GM21381 (cell line): ENCODE measurements around the gene LPP.
"Not testable (repeated sequence)": the region's sequence is repeated elsewhere in the genome, so short reads cannot be mapped to it uniquely, and the experiment has no call there.

Experiments used
- ATAC-seq: cut with Tn5 transposase; IDR thresholded peaks from one replicate; pipeline ENCODE4 v1.9.1; 2021; ENCODE audit warnings: mild to moderate bottlenecking, moderate library complexity; ENCODE audit not compliant: unreplicated experiment

LPP gene

GRCh38 chr3:188421836-188422540 lies 268.0 kb downstream of the LPP start:
- peak; percentile 100 for ATAC-seq

- not testable (repeated sequence) for ATAC-seq
These were observed 274.0 kb downstream of the LPP start for GRCh38 chr3:188427981-188428380.

DNA sequence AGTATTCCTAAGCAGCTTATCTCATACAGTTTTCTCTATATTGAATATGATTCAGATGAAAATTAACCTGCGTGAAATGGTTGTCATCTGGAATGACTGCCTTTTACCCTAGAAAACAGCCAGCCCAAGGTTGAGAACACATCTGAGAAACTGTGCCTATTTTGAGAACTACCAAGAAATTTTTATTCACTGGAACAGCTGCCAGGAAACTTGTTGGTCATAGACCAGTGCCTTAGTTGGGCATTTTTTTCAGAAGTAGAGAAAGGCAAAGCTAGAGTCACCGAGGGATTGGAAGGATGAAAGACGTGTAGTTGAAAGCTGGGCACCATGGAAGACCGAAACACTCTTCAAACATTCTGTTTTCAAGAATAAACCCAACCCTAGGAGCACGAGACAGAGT lies 277.1 kb downstream of the LPP start:
- no peak for ATAC-seq

- no peak for ATAC-seq
These were observed 277.6 kb downstream of the LPP start for GRCh38 chr3:188431553-188431952.

DNA sequence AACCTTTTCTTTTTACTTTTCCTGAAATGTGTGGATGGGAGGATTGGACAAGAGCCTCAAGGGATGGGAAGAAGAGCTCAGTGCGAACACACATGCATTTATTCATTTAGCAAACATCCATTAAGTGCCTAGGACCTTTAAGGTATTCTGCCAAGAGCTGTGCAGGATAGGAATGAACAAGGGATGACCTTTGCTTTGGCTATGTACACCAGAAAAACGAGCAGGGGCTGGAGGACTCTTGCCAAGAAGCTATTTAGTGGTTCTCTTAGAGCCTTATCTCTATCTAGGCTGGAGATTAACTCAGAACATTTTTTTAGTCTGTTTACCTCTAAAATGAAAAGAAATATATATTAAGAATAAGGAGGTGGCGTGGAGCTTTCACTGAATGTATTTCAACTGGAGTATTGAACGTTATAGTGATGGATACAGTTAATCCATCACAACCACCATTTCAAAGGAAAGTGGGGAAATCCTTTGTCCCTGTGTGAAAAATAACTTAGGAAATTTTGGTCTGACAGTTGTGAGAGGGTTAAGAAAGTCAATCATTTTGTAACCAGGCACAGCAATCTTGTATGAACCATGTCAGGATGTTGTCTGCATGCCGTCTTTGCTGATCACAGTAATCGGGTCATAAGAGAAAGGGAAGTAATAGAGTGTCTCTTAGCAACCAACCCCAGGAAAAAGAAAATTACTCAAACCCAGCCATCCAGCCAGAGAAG lies 279.0 kb downstream of the LPP start:
- ATAC-seq, result no peak

- ATAC-seq, result no peak
These were observed 279.7 kb downstream of the LPP start for GRCh38 chr3:188433521-188434150.

DNA sequence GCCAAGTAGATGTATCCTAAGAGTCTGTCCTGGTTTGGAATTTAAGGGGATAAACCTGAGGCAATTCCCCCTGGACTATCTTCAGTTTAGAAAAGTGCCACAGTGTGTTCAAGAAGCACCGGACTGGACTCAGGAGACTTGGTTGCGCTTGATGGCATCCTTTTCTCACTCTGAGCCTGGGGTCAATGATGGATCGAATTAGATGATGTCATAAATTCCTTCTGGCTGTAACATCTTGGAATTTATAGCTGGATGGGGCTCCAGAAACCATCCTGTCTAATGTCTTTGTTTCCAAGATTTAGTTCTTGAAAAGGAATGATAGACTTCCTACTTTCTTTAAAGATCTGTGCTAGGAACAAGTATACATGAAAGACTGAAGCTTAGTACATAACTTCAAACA lies 280.6 kb downstream of the LPP start:
- no peak for ATAC-seq

GRCh38 chr3:188435266-188435665 lies 281.3 kb downstream of the LPP start:
- ATAC-seq, result no peak

DNA sequence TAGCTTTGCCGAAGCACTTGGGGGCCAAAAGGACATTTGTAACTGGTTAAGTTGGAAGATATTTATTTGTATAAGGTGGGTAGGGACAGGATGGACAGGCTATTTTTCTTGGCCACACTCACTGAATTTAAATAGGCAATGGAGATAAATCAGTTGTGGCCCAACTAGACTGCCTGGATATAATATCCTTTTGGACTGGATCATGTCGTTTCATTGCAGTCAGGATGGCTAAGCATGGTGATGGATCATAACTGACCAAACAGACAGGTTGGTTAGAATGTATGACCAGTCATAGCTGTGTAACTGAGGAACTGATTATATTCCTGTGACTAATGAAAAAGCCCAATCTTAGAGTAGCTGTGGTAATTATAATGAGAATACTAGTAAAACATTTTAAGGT lies 284.0 kb downstream of the LPP start:
- ATAC-seq, result no peak

- peak; percentile 72 for ATAC-seq
These were observed 285.1 kb downstream of the LPP start for GRCh38 chr3:188439080-188439479.

GRCh38 chr3:188440340-188440972 lies 286.5 kb downstream of the LPP start:
- no peak for ATAC-seq

DNA sequence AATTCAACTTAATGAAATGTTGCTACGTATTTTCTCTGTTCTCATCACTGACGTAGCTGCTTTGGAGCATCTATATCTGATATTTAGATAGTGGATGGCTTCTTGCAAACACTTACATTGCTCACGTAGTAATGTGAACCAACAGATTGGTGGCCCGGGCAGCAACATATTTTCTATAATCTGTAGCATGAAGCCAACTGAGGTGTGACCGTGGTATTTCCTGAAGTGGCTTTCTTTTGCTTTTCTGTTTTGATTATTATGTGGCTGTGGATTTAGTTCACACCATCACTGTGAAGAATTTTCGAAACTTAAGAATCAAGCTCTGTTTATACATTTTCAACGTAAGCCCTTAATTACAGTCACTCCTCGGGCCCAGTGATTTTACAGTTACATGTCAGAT lies 288.5 kb downstream of the LPP start:
- ATAC-seq, result no peak

GRCh38 chr3:188445175-188445574 lies 291.2 kb downstream of the LPP start:
- ATAC-seq, result not testable (repeated sequence)

DNA sequence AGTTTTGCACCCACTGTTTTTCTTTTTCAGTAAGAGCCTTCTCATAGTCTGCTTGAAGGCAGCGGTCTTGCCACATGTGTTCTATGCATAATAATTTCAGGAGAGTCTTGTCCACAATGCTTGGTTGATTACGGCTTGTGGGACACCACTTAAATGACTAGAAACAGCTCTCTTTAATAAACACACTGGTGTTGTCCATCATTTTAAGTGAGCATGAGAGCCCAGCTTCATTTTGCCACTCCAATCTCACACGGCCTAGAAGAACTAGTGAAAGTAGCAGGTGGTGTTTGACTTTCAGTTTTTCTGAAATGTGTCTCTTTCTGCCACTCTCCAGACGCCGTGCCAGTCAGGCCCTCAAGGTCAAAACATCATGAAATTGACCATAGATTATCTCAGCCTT lies 292.1 kb downstream of the LPP start:
- peak; percentile 66 for ATAC-seq

- peak; percentile 60 for ATAC-seq
These were observed 292.8 kb downstream of the LPP start for GRCh38 chr3:188446766-188447165.

- no peak for ATAC-seq
These were observed 294.9 kb downstream of the LPP start for GRCh38 chr3:188448813-188449212.

DNA sequence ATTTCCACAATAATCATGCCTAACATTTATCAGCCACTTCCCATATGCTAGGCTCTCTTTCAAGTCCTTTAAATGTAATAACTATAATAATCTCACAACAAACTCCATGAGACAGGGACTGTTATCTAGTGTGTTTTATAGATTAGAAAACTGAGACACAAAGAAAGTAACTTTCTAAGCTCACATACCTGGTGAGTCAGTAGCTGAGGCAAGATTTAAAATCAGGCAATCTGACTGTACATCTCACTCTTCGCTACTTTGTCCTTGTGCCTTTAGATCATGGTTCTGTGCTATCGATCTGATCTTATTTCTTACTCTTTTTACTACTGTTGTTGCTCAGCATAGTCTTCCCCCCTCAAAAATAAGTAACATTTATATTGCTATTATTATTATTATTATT lies 295.5 kb downstream of the LPP start:
- ATAC-seq, result no peak

DNA sequence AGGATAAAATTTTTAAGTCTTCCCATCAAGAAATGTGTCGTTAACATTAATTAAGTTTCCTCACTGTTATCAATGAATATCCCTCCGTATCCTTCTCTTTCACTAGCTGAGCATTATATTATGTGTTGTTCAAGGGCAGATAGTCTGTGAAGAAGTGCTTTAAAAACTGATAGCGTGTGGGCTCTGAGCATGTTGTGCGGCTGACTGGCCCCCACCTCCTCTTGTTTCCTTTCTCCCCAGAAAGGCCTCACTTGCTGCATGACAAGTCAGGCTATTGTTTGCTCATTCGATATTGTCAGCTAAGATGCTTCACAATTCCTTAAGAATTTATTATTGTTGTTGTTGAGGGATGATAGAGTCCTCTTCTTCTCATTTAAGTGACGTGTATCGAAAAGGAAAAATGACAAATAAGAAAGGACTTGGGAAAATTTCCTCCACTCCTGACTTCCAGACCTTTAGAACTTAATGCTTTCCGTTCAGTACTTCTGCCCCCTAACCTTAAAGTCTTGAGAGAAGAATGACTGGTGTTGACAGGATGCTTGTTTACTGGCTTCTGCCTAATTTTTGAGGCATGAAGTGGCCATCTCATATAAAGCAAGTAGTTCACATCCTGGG lies 298.3 kb downstream of the LPP start:
- no peak for ATAC-seq

DNA sequence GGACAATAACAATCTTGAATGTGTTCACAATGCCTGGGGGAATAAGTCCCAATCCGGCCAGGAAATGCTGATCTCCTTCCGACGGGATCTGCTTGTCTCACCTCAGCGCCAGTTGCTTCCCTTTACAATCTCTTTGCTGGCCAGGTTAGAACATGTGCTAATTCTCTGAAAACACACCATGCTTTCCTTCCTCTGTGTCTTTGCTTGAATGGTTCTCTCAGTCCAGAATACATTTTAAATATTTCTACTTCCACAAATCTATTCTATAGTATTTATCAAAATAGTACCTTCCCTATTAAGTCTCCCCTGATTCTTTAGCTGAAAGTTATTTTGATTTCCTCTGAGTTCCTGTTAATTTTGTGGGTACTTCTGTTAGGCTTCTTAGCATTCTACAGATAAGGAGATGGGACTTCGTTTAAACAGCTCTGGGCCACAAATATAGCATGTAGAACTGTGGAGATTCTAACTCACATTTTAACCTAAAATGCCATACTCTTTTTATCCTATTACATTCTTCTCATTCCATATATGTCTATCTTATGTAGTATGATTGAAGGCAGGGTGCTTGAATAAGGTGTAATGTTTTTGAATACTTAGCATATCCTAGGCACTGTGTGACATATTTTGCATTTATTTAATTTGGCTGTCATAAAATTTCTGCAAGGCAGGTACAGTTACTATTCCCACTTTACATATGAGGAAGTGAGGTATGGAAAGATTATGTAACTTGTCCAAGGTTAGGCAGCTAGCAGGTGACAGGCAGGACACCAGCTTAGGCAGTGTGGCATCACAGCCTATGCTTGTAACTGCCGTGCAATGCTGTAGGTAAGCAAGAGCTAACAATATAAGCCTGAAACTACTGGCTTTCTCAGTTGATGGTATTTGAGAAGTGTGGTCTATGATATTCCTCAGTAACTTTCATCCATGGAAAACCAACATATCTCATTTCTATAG lies 299.8 kb downstream of the LPP start:
- ATAC-seq, result no peak

- ATAC-seq, result no peak
These were observed 301.8 kb downstream of the LPP start for GRCh38 chr3:188455748-188456147.
